ENCODE results near the gene AMMECR1. TPM values are rescaled to one million over a fixed set of nuclear protein-coding genes. Genes with fewer than 3 reads are reported as not detected.
"Not testable (repeated sequence)": the region's sequence is repeated elsewhere in the genome, so short reads cannot be mapped to it uniquely, and the experiment has no call there.

AMMECR1 gene
- total RNA-seq, 1 donor from 2014 or later = 7.5 TPM

- DNase-seq (ENCODE audit: extremely low read depth, low read depth, low spot score) = no peak
Measured at GRCh38 chrX:110173192-110174175, 144.4 kb downstream of the AMMECR1 start.

- DNase-seq (ENCODE audit: extremely low read depth, low read depth, low spot score) = no peak
Measured at GRCh38 chrX:110172215-110172614, 145.7 kb downstream of the AMMECR1 start.

- no peak for DNase-seq (ENCODE audit: extremely low read depth, low read depth, low spot score)
Measured at GRCh38 chrX:110171442-110171841, 146.4 kb downstream of the AMMECR1 start.

GRCh38 chrX:110170029-110170428, 147.9 kb downstream of the AMMECR1 start:
- DNase-seq (ENCODE audit: extremely low read depth, low read depth, low spot score) = no peak

- DNase-seq (ENCODE audit: extremely low read depth, low read depth, low spot score) = no peak
Measured at GRCh38 chrX:110168585-110168984, 149.3 kb downstream of the AMMECR1 start.

- DNase-seq (ENCODE audit: extremely low read depth, low read depth, low spot score) = no peak
Measured at GRCh38 chrX:110167952-110168451, 149.9 kb downstream of the AMMECR1 start.

- DNase-seq (ENCODE audit: extremely low read depth, low read depth, low spot score) = no peak
Measured at GRCh38 chrX:110163488-110163887, 154.4 kb downstream of the AMMECR1 start.

GRCh38 chrX:110162867-110163266, 155.0 kb downstream of the AMMECR1 start:
- no peak for DNase-seq (ENCODE audit: extremely low read depth, low read depth, low spot score)

GRCh38 chrX:110162131-110162530, 155.8 kb downstream of the AMMECR1 start:
- no peak for DNase-seq (ENCODE audit: extremely low read depth, low read depth, low spot score)

GRCh38 chrX:110161361-110161686, 156.6 kb downstream of the AMMECR1 start:
- DNase-seq (ENCODE audit: extremely low read depth, low read depth, low spot score) = no peak

- no peak for DNase-seq (ENCODE audit: extremely low read depth, low read depth, low spot score)
Measured at GRCh38 chrX:110159865-110160264, 158.0 kb downstream of the AMMECR1 start.

- no peak for DNase-seq (ENCODE audit: extremely low read depth, low read depth, low spot score)
Measured at GRCh38 chrX:110159235-110159634, 158.7 kb downstream of the AMMECR1 start.

- no peak for DNase-seq (ENCODE audit: extremely low read depth, low read depth, low spot score)
Measured at GRCh38 chrX:110157444-110157843, 160.4 kb downstream of the AMMECR1 start.

GRCh38 chrX:110156167-110156754, 161.6 kb downstream of the AMMECR1 start:
- DNase-seq (ENCODE audit: extremely low read depth, low read depth, low spot score) = no peak

- no peak for DNase-seq (ENCODE audit: extremely low read depth, low read depth, low spot score)
Measured at GRCh38 chrX:110155759-110156158, 162.1 kb downstream of the AMMECR1 start.

GRCh38 chrX:110154328-110154727, 163.6 kb downstream of the AMMECR1 start:
- not testable (repeated sequence) for DNase-seq (ENCODE audit: extremely low read depth, low read depth, low spot score)

- no peak for DNase-seq (ENCODE audit: extremely low read depth, low read depth, low spot score)
Measured at GRCh38 chrX:110153896-110154295, 164.0 kb downstream of the AMMECR1 start.

GRCh38 chrX:110153244-110153643, 164.6 kb downstream of the AMMECR1 start:
- no peak for DNase-seq (ENCODE audit: extremely low read depth, low read depth, low spot score)

GRCh38 chrX:110146521-110146920, 171.4 kb downstream of the AMMECR1 start:
- no peak for DNase-seq (ENCODE audit: extremely low read depth, low read depth, low spot score)

- DNase-seq (ENCODE audit: extremely low read depth, low read depth, low spot score) = no peak
Measured at GRCh38 chrX:110145854-110146253, 172.0 kb downstream of the AMMECR1 start.

GRCh38 chrX:110145311-110145710, 172.6 kb downstream of the AMMECR1 start:
- no peak for DNase-seq (ENCODE audit: extremely low read depth, low read depth, low spot score)
